ENCODE data around the gene ACOT11.
"Not testable (repeated sequence)": the region's sequence is repeated elsewhere in the genome, so short reads cannot be mapped to it uniquely, and the experiment has no call there.

The ACOT11 gene

GRCh38 chr1:54619749-54620148 lies 71.7 kb downstream of the ACOT11 start:
- DNase-seq (ENCODE audit: extremely low spot score) = no peak
- CTCF ChIA-PET = no interaction called here
- POLR2A ChIA-PET = no interaction called here
- TF ChIP-seq BHLHE40 (IDR thresholded peaks at IDR 0.05; ENCODE audit: borderline replicate concordance) (no peak), ZNF384 (IDR thresholded peaks at IDR 0.05) (no peak), L3MBTL2 (conservative IDR thresholded peaks at IDR 0.05) (no peak)

- DNase-seq (ENCODE audit: extremely low spot score) = no peak
- ChIA-PET CTCF (interaction anchor here (0.6 kb wide), 1 partner anchor 146 kb away, joined by 5 read pairs; no protein-coding TSS in a partner anchor), POLR2A (no interaction called here)
These were observed 75.4 kb downstream of the ACOT11 start, which contains the start of gene FAM151A for GRCh38 chr1:54623216-54624007. Gene FAM151A, minus strand, starts transcription at chr1:54623525. Its CDS starts 130 bp downstream, at chr1:54623395.

GRCh38 chr1:54624466-54625464 lies 76.7 kb downstream of the ACOT11 start:
- POLR2A ChIA-PET = no interaction called here
- no peak for DNase-seq (ENCODE audit: extremely low spot score)
- TF ChIP-seq FOXM1 (IDR thresholded peaks at IDR 0.05; ENCODE audit: borderline replicate concordance) (no peak), ELF4 (IDR thresholded peaks at IDR 0.05) (no peak), ZNF384 (IDR thresholded peaks at IDR 0.05) (no peak), TARDBP (IDR thresholded peaks at IDR 0.05) (no peak), NFRKB (IDR thresholded peaks at IDR 0.05) (no peak), ARNT (IDR thresholded peaks at IDR 0.05) (no peak), CTBP1 (IDR thresholded peaks at IDR 0.05; ENCODE audit: borderline replicate concordance) (no peak), HDGF (IDR thresholded peaks at IDR 0.05; ENCODE audit: borderline replicate concordance) (no peak), PKNOX1 (IDR thresholded peaks at IDR 0.05) (no peak), SP1 (IDR thresholded peaks at IDR 0.05) (no peak), LEF1 (IDR thresholded peaks at IDR 0.05; ENCODE audit: borderline replicate concordance) (no peak), SUZ12 (IDR thresholded peaks at IDR 0.05) (no peak), FOXK2 (IDR thresholded peaks at IDR 0.05) (no peak)
- CTCF ChIA-PET = no interaction called here

More at GRCh38 chr1:54623216-54624007, 75.4 kb downstream of the ACOT11 start, which contains the start of gene FAM151A:
- no peak for TF ChIP-seq CTBP1 (IDR thresholded peaks at IDR 0.05; ENCODE audit: borderline replicate concordance)
- no peak for TF ChIP-seq HDGF (IDR thresholded peaks at IDR 0.05; ENCODE audit: borderline replicate concordance)

GRCh38 chr1:54627196-54627595 lies 79.2 kb downstream of the ACOT11 start:
- CTCF ChIA-PET = no interaction called here
- TF ChIP-seq FOXA1 (IDR thresholded peaks at IDR 0.05) = no peak
- no peak for TF ChIP-seq CTBP1 (IDR thresholded peaks at IDR 0.05; ENCODE audit: borderline replicate concordance)
- POLR2A ChIA-PET = no interaction called here
- DNase-seq (ENCODE audit: extremely low spot score) = no peak

- DNase-seq (ENCODE audit: extremely low spot score); CTCF ChIA-PET; POLR2A ChIA-PET: not testable (repeated sequence)
These were observed 87.8 kb downstream of the ACOT11 start for GRCh38 chr1:54635804-54636203.

- CTCF ChIA-PET; DNase-seq (ENCODE audit: extremely low spot score); POLR2A ChIA-PET: not testable (repeated sequence)
These were observed 88.7 kb downstream of the ACOT11 start for GRCh38 chr1:54636461-54637446.

- TF ChIP-seq ARNT (IDR thresholded peaks at IDR 0.05) (no peak), SUZ12 (IDR thresholded peaks at IDR 0.05) (no peak), ZNF384 (IDR thresholded peaks at IDR 0.05) (no peak), FOXK2 (IDR thresholded peaks at IDR 0.05) (no peak), ELF4 (IDR thresholded peaks at IDR 0.05) (no peak), NFRKB (IDR thresholded peaks at IDR 0.05) (no peak), CTBP1 (IDR thresholded peaks at IDR 0.05; ENCODE audit: borderline replicate concordance) (no peak), LEF1 (IDR thresholded peaks at IDR 0.05; ENCODE audit: borderline replicate concordance) (no peak), SP1 (IDR thresholded peaks at IDR 0.05) (no peak), PKNOX1 (IDR thresholded peaks at IDR 0.05) (no peak), FOXA1 (IDR thresholded peaks at IDR 0.05) (no peak), TARDBP (IDR thresholded peaks at IDR 0.05) (no peak)
- no peak for DNase-seq (ENCODE audit: extremely low spot score)
- ChIA-PET CTCF (no interaction called here), POLR2A (no interaction called here)
These were observed 92.3 kb downstream of the ACOT11 start for GRCh38 chr1:54640361-54640760.

All from HEK293T (cell line).